A673 (cell line): ENCODE measurements around the gene KIF17.

ENCODE experiments used
- EZH2 ChIP-seq: fragments of 200-600 bp; sonication (generic); IDR thresholded peaks from 2 replicates; pipeline ENCODE4 v1.6.1; 2017; ENCODE audit warnings: borderline replicate concordance, low read depth, mild to moderate bottlenecking, mixed read lengths, antibody characterized with exemption, low read length; ENCODE audit not compliant: poor library complexity, severe bottlenecking
- TF ChIP-seq, protein P1 (sequence below): fragments of 300-800, 200-600 bp; sonication (generic); conservative IDR thresholded peaks from 2 replicates; pipeline ENCODE4 v1.5.1; 2017; ENCODE audit warnings: low read depth, mild to moderate bottlenecking, antibody characterized with exemption, low read length, moderate library complexity, mixed read lengths

DNA sequence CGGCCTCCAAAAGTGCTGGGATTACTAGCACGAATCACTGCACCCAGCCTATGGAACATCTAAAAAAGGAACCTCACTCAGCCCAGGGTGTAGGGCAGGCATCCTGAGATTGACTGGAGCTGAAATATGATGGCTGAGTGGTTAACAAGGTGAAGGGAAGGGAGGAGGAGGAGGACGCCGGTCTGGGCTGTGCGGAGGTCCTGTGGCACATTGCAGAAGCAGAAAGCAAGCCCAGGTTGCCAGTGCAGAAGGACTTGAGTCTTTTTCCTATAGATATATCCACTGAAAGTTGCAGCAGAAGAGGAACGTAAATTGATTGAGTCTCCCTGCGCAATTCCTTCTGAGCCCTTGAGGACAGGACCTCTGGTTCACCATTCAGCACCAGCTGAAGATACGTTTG lies 1.5 kb upstream of the KIF17 start:
- TF ChIP-seq, protein P1, sequence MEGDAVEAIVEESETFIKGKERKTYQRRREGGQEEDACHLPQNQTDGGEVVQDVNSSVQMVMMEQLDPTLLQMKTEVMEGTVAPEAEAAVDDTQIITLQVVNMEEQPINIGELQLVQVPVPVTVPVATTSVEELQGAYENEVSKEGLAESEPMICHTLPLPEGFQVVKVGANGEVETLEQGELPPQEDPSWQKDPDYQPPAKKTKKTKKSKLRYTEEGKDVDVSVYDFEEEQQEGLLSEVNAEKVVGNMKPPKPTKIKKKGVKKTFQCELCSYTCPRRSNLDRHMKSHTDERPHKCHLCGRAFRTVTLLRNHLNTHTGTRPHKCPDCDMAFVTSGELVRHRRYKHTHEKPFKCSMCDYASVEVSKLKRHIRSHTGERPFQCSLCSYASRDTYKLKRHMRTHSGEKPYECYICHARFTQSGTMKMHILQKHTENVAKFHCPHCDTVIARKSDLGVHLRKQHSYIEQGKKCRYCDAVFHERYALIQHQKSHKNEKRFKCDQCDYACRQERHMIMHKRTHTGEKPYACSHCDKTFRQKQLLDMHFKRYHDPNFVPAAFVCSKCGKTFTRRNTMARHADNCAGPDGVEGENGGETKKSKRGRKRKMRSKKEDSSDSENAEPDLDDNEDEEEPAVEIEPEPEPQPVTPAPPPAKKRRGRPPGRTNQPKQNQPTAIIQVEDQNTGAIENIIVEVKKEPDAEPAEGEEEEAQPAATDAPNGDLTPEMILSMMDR: no peak
- no peak for TF ChIP-seq EZH2
